HCT116 (cell line): ENCODE measurements around the gene ZBTB47.

Experiments
- ATF3 ChIP-seq: IDR thresholded peaks from 2 replicates; pipeline ENCODE4 v1.6.1; 2012
- CBX3 ChIP-seq: IDR thresholded peaks from 2 replicates; pipeline ENCODE4 v1.6.1; 2012; ENCODE audit warnings: low read depth
- CEBPB ChIP-seq: IDR thresholded peaks from 2 replicates; pipeline ENCODE4 v1.6.1; 2012; ENCODE audit warnings: low read depth
- EZH2 ChIP-seq: fragments of 200-600 bp; sonication (generic); IDR thresholded peaks from 2 replicates; pipeline ENCODE4 v1.6.1; 2017; ENCODE audit warnings: antibody characterized with exemption, mixed run types
- EZH2phosphoT487 ChIP-seq: fragments of 200-600 bp; IDR thresholded peaks from 2 replicates; pipeline ENCODE4 v1.6.1; 2018; ENCODE audit warnings: antibody characterized with exemption, borderline replicate concordance
- POLR2A ChIP-seq: IDR thresholded peaks from 2 replicates; pipeline ENCODE4 v1.7.0; 2011; ENCODE audit warnings: borderline replicate concordance; ENCODE audit not compliant: insufficient read depth, insufficient read length; ENCODE audit errors: extremely low read depth
- POLR2AphosphoS5 ChIP-seq: IDR thresholded peaks from 2 replicates; pipeline ENCODE4 v1.6.1; 2011; ENCODE audit warnings: mild to moderate bottlenecking, low read depth, low read length, moderate library complexity
- SIN3A ChIP-seq: IDR thresholded peaks from 2 replicates; pipeline ENCODE4 v1.6.1; 2012; ENCODE audit warnings: low read depth
- SRF ChIP-seq: IDR thresholded peaks from 2 replicates; pipeline ENCODE4 v1.6.1; 2012; ENCODE audit warnings: low read depth
- YY1 ChIP-seq: IDR thresholded peaks from 2 replicates; pipeline ENCODE4 v1.6.1; 2011; ENCODE audit warnings: low read length, low read depth, moderate library complexity, mild to moderate bottlenecking; ENCODE audit not compliant: insufficient replicate concordance; ENCODE audit errors: extremely low read depth
- ZFX ChIP-seq: fragments of 450-650 bp; IDR thresholded peaks from 2 replicates; pipeline ENCODE4 v1.6.1; 2017
- ZNF274 ChIP-seq: fragments of 200-500 bp; sonication (Bioruptor generic); IDR thresholded peaks from 2 replicates; pipeline ENCODE4 v1.6.1; 2014; ENCODE audit warnings: mild to moderate bottlenecking, low read depth, low read length, inconsistent platforms
- TF ChIP-seq, protein P1 (sequence below), 3 experiments: fragments of 200-600 bp in 1 of 3; sonication (generic) in 1 of 3; IDR thresholded peaks in 2 of 3; conservative IDR thresholded peaks in 1 of 3; 2 replicates each; pipeline ENCODE4 v1.5.1; 2012 to 2017; ENCODE audit warnings: low read depth in 2 of 3, low read length in 2 of 3, antibody characterized with exemption in 1 of 3, borderline replicate concordance in 1 of 3, control low read depth in 1 of 3, mild to moderate bottlenecking in 1 of 3, mixed read lengths in 1 of 3, mixed run types in 1 of 3, moderate library complexity in 1 of 3; ENCODE audit not compliant: insufficient read depth in 1 of 3

DNA sequence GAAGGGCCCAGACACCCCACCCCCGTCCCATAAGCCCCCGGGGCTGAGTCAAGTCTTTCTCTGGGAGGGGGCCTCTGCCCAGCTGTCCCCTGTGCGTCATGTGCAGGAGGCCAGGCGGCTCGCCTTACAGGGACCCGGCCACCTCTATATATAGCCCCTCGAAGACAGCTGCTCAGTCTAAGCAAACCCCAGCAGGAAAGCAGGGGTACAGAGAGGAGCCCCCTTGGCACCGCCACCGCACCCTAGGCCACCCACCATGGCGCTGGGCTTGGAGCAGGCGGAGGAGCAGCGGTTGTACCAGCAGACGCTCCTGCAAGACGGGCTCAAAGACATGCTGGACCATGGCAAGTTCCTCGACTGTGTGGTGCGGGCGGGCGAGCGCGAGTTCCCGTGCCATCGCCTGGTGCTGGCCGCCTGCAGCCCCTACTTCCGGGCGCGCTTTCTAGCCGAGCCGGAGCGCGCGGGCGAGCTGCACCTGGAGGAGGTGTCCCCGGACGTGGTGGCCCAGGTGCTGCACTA, 31.9 kb downstream of the ZBTB47 start, which contains the start of gene KLHL40:
- TF ChIP-seq EZH2: no peak
- no peak for TF ChIP-seq POLR2A
- TF ChIP-seq, protein P1, sequence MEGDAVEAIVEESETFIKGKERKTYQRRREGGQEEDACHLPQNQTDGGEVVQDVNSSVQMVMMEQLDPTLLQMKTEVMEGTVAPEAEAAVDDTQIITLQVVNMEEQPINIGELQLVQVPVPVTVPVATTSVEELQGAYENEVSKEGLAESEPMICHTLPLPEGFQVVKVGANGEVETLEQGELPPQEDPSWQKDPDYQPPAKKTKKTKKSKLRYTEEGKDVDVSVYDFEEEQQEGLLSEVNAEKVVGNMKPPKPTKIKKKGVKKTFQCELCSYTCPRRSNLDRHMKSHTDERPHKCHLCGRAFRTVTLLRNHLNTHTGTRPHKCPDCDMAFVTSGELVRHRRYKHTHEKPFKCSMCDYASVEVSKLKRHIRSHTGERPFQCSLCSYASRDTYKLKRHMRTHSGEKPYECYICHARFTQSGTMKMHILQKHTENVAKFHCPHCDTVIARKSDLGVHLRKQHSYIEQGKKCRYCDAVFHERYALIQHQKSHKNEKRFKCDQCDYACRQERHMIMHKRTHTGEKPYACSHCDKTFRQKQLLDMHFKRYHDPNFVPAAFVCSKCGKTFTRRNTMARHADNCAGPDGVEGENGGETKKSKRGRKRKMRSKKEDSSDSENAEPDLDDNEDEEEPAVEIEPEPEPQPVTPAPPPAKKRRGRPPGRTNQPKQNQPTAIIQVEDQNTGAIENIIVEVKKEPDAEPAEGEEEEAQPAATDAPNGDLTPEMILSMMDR (IDR thresholded peaks at IDR 0.05 in 2 of 3, conservative IDR thresholded peaks at IDR 0.05 in 1 of 3; ENCODE audit: borderline replicate concordance in 1 of 3, insufficient read depth in 1 of 3, low read depth in 2 of 3, low read length in 2 of 3): no peak
- TF ChIP-seq POLR2AphosphoS5: no peak
- no peak for TF ChIP-seq SRF
- no peak for TF ChIP-seq YY1
- no peak for TF ChIP-seq ZNF274
- no peak for TF ChIP-seq CEBPB
- no peak for TF ChIP-seq ZFX
- no peak for TF ChIP-seq SIN3A
- TF ChIP-seq ATF3: no peak
- no peak for TF ChIP-seq EZH2phosphoT487
- no peak for TF ChIP-seq CBX3
